Left lung (tissue), 10 donors: ENCODE results near the gene SWI5. TPM values are rescaled to one million over a fixed set of nuclear protein-coding genes. Genes with fewer than 3 reads are reported as not detected.

Source experiments
- ATAC-seq: fragments of 200-7000 bp; cut with Tn5 transposase; one replicate; pipeline ENCODE4 v1.9.1; 2020; ENCODE audit warnings: moderate library complexity
- DNase-seq, 4 donors: peaks; one replicate each; pipeline ENCODE4 v3.0.0-alpha.2; 2013 to 2020
- H3K27ac ChIP-seq, 2 donors: fragments of 200-600 bp; sonication (generic) in 1 of 2; one replicate each; pipeline versions ENCODE4 v1.5.0 to v1.8.0; 2020 to 2021
- H3K27me3 ChIP-seq, 2 donors: fragments of 200-600 bp; sonication (generic) in 1 of 2; one replicate each; pipeline versions ENCODE4 v1.5.0 to v1.8.0; 2020 to 2021
- H3K36me3 ChIP-seq, 2 donors: fragments of 200-600 bp; sonication (generic) in 1 of 2; one replicate each; pipeline versions ENCODE4 v1.5.0 to v1.8.0; 2020 to 2021
- H3K4me1 ChIP-seq, 2 donors: fragments of 200-600 bp; one replicate each; pipeline ENCODE4 v1.8.0; 2021
- H3K4me3 ChIP-seq, 2 donors: fragments of 200-600 bp; sonication (generic) in 1 of 2; one replicate each; pipeline versions ENCODE4 v1.5.0 to v1.8.0; 2020 to 2021; ENCODE audit warnings: mild to moderate bottlenecking in 1 of 2
- H3K9me3 ChIP-seq, 2 donors: fragments of 200-600 bp; sonication (generic) in 1 of 2; one replicate each; pipeline versions ENCODE4 v1.5.0 to v1.8.0; 2020 to 2021
- intact Hi-C, 2 donors: fragments of 100-400 bp; cut with DNase I; formaldehyde crosslinking; loops; one replicate each; pipeline versions ENCODE4 v1.11.2 to v1.14.2; 2022
- polyA plus RNA-seq, 6 donors: library from polyadenylated mRNA; unstranded; fragments of 120-200 nt; gene quantifications; one replicate each; pipeline ENCODE4 v1.2.1, GENCODE V29; 2013; ENCODE audit not compliant: insufficient read length in 6 of 6
- total RNA-seq, 2 donors: library from RNA; stranded (reverse); fragmentation: NEBNext Ultra II Directional; extraction: Animal tissue kit (Norgen Biotek cat#: 25700); gene quantifications; one replicate each; pipeline ENCODE4 v1.2.1, GENCODE V29; 2021
- TF ChIP-seq, protein P1 (sequence below), 2 donors: fragments of 200-600 bp; sonication (generic) in 1 of 2; IDR thresholded peaks; one replicate each; pipeline versions ENCODE4 v1.5.0 to v1.8.0; 2021; ENCODE audit warnings: antibody characterized with exemption in 2 of 2
- donor health status: DM: no; HTN: yes; CAD: no.
- donor health status: DM: no; HTN: no; CAD: no.

Gene SWI5
- total and polyA plus RNA-seq, 8 donors, result 16.2 to 36.9 (median 31.7) TPM

DNA sequence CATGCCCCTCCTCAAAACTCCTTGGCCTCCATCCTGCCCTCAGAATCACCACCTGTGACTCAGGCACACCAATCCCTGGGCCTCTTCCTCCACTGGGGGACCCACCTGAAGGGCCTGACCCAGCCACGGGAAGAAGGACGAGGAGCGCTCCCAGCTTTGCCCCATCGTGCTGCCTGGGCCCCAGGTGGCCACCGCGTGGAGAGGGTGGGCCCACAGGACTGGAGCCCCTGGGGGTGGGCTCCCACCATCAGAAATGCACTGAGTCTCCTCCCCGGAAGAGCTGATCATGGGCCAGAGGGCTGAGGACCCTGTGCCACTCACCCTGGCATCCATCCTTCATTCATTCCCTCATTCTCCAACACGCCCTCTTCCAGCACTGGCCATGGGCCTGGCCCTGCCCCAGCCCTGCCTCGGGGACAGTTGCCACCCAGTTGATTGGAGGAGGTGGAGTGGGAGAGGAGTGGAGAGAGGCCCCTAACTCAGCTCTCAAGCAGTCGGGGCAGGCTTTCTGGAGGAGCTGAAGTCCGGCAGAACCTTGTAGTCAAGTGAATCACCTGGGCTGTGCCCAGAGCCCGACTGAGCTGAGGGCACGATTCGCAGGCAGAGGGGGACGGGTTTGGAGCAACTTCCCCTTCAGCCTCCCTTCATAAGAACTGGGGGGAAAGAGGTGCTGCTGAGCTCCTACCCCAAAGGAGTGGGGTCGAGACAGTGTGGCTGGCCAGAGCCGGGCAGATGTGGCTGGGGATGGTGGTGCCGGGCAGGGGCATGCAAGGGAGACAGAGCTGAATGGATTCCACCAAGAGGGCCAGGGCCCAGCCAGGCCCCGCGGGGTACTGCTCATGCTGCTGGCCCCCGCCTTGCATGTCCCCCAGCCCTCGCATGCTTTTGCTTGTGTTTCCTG, 43.3 kb upstream of the SWI5 start:
- no peaks in the 10 kb centered on the region for H3K4me1 ChIP-seq
- ATAC-seq (peak; percentile 17), DNase-seq (no peak)
- H3K27me3 ChIP-seq, result no peaks in the 10 kb centered on the region
- H3K36me3 ChIP-seq, result no peaks in the 10 kb centered on the region
- H3K9me3 ChIP-seq, result no peaks in the 10 kb centered on the region
- TF ChIP-seq, protein P1, sequence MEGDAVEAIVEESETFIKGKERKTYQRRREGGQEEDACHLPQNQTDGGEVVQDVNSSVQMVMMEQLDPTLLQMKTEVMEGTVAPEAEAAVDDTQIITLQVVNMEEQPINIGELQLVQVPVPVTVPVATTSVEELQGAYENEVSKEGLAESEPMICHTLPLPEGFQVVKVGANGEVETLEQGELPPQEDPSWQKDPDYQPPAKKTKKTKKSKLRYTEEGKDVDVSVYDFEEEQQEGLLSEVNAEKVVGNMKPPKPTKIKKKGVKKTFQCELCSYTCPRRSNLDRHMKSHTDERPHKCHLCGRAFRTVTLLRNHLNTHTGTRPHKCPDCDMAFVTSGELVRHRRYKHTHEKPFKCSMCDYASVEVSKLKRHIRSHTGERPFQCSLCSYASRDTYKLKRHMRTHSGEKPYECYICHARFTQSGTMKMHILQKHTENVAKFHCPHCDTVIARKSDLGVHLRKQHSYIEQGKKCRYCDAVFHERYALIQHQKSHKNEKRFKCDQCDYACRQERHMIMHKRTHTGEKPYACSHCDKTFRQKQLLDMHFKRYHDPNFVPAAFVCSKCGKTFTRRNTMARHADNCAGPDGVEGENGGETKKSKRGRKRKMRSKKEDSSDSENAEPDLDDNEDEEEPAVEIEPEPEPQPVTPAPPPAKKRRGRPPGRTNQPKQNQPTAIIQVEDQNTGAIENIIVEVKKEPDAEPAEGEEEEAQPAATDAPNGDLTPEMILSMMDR (IDR thresholded peaks at IDR 0.05), result no peak
- intact Hi-C loops, result no loop called here
- no peak overlapping the region for H3K4me3 ChIP-seq
- H3K27ac ChIP-seq, result no peak overlapping the region

DNA sequence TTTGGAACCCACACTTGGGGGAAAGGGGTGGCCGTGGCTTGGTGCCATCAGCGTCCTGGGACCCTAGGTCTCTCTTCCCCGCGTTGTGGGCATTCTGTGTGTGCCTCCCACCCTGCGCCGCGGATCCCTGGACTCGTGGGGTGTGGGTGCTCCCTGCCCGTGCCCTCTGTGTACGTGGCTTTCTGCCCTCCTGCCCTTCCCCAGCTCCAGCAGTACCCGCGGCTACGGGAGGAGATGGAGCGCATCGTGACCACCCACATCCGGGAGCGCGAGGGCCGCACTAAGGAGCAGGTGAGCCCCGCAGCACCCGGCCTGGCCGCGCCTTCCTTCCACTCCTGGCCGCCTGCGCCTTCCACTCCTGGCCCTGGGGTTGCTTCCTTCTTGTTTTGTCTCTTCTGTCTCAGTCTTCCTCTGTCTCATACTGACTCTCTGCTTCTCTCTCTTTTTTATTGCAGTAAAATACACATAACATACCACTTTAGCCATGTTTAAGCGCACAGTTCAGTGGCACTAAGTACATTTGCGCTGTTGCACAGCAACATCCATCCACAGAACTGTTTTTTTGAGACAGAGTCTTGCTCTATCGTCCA, 42.2 kb upstream of the SWI5 start:
- Histone ChIP-seq H3K9me3 (no peaks in the 10 kb centered on the region), H3K27me3 (no peaks in the 10 kb centered on the region), H3K27ac (no peak overlapping the region), H3K4me1 (no peaks in the 10 kb centered on the region), H3K4me3 (no peak overlapping the region), H3K36me3 (no peaks in the 10 kb centered on the region)
- intact Hi-C loops, result no loop called here
- DNase-seq (no peak), ATAC-seq (no peak)
- TF ChIP-seq, protein P1 (IDR thresholded peaks at IDR 0.05), result no peak

DNA sequence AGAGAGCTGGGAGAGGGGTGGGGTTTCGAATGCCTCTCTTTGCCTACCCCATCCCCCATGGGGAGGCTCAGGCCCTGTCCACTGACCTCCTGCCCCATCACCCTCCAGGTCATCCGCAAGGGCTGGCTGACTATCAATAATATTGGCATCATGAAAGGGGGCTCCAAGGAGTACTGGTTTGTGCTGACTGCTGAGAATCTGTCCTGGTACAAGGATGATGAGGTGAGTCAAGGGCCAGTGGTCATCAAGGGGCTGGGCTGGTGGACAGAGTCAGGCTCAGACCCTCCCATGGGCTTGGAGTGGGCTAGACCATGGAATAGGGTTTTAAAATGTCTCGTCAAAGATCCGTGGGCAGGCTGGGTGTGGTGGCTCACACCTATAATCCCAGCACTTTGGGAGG, 34.0 kb upstream of the SWI5 start:
- Histone ChIP-seq H3K27me3 (peaks cover 0 to 9% of the 10 kb centered on the region in 2 donors), H3K27ac (no peak overlapping the region), H3K4me3 (no peak overlapping the region), H3K36me3 (no peaks in the 10 kb centered on the region), H3K9me3 (no peaks in the 10 kb centered on the region), H3K4me1 (peaks cover 11 to 19% of the 10 kb centered on the region in 2 donors)
- DNase-seq, result no peak
- ATAC-seq, result no peak
- intact Hi-C loops, result no loop called here
- TF ChIP-seq, protein P1 (IDR thresholded peaks at IDR 0.05), result no peak

DNA sequence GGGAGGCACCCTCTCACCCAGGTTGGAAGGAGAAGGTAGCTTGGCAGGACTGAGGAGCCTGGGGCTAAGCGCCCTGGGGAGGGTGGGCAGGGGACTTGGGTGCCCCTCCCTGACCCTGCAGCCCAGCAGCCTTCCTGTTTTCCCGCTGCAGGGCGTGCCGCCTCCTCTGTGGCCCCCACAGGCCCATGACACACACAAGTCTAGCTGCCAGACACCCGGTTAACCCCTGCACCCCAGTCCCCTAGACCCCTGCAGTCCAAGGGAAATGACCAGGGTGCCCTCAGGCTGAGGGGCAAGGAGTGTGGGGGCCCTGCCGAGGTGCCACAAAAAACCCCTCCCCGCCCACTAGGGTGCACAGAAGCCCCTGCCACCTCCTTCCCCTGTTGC, 33.3 kb upstream of the SWI5 start:
- Histone ChIP-seq H3K36me3 (no peaks in the 10 kb centered on the region), H3K4me3 (no peak overlapping the region), H3K27me3 (peaks cover 0 to 9% of the 10 kb centered on the region in 2 donors), H3K27ac (peak overlapping the region in 1 of 2 donors; percentile 72), H3K9me3 (no peaks in the 10 kb centered on the region), H3K4me1 (peaks cover 11 to 19% of the 10 kb centered on the region in 2 donors)
- intact Hi-C loops, result no loop called here
- peak in 2 of 4 donors; percentile 26 to 44 for DNase-seq
- TF ChIP-seq, protein P1 (IDR thresholded peaks at IDR 0.05), result no peak
- peak; percentile 7 for ATAC-seq
